Esophagus (tissue), 2 donors: ENCODE results near the gene HYAL1. TPM values are rescaled to one million over a fixed set of nuclear protein-coding genes. Genes with fewer than 3 reads are reported as not detected.
A peak's percentile ranks its signal among the peaks of the same experiment; 100 is the strongest.

Experiments used
- H3K27ac ChIP-seq, 2 donors: one replicate each; pipeline ENCODE4 v1.5.1; 2013; ENCODE audit warnings: low read depth in 2 of 2, mild to moderate bottlenecking in 2 of 2, inconsistent platforms in 1 of 2, low read length in 1 of 2, moderate library complexity in 1 of 2
- H3K27me3 ChIP-seq, 2 donors: one replicate each; pipeline ENCODE4 v1.6.1; 2013; ENCODE audit warnings: low read length in 2 of 2, control low read depth in 1 of 2, mild to moderate bottlenecking in 1 of 2; ENCODE audit not compliant: insufficient read depth in 2 of 2, control insufficient read depth in 1 of 2
- H3K36me3 ChIP-seq, 2 donors: one replicate each; pipeline ENCODE4 v1.6.1; 2013; ENCODE audit warnings: low read length in 1 of 2; ENCODE audit not compliant: control insufficient read depth in 2 of 2, insufficient read depth in 2 of 2
- H3K4me1 ChIP-seq, 2 donors: one replicate each; pipeline ENCODE4 v1.6.1; 2013; ENCODE audit warnings: low read length in 1 of 2; ENCODE audit not compliant: control insufficient read depth in 2 of 2, insufficient read depth in 2 of 2
- H3K4me3 ChIP-seq, 2 donors: one replicate each; pipeline ENCODE4 v1.5.1; 2013; ENCODE audit warnings: low read length in 2 of 2, mild to moderate bottlenecking in 2 of 2, low read depth in 1 of 2, moderate library complexity in 1 of 2
- H3K9me3 ChIP-seq, 2 donors: one replicate each; pipeline ENCODE4 v1.6.1; 2013; ENCODE audit warnings: mild to moderate bottlenecking in 2 of 2, low read depth in 1 of 2, low read length in 1 of 2, moderate library complexity in 1 of 2; ENCODE audit not compliant: control insufficient read depth in 2 of 2, insufficient read depth in 1 of 2
- WGBS, 2 donors: extraction: QIAGEN DNeasy Blood & Tissue Kit; methylation state at CpG; one replicate each; pipeline ENCODE4 v1.1.7; 2013; 5-methylcytosine and 5-hydroxymethylcytosine counted together
- polyA plus RNA-seq, 2 donors: library from polyadenylated mRNA; stranded (reverse); fragments of 200-250 nt; gene quantifications; one replicate each; pipeline ENCODE4 v1.2.3, GENCODE V29; 2013
- donor health status: healthy with polysubstance abuse.
- donor health status: Bipolar disorder and iron deficiency.

Gene HYAL1
- polyA plus RNA-seq, 2 donors = 3.2 to 4.2 TPM

- peaks cover 0 to 4% of the 10 kb centered on the region in 2 donors for H3K36me3 ChIP-seq
- H3K4me1 ChIP-seq = peaks cover 5 to 28% of the 10 kb centered on the region in 2 donors
- H3K4me3 ChIP-seq = no peak overlapping the region
- H3K27me3 ChIP-seq = no peaks in the 10 kb centered on the region
- no peak overlapping the region for H3K27ac ChIP-seq
- H3K9me3 ChIP-seq = no peaks in the 10 kb centered on the region
- 80 to 88% methylated on average over 2 of the region's 2 CpGs for WGBS, 2 donors
These were observed 6.0 kb downstream of the HYAL1 start for GRCh38 chr3:50297384-50297775.

GRCh38 chr3:50296721-50297383 lies 6.5 kb downstream of the HYAL1 start:
- Histone ChIP-seq H3K27ac (no peak overlapping the region), H3K36me3 (peaks cover 0 to 4% of the 10 kb centered on the region in 2 donors), H3K27me3 (no peaks in the 10 kb centered on the region), H3K9me3 (no peaks in the 10 kb centered on the region), H3K4me1 (peaks cover 2 to 26% of the 10 kb centered on the region in 2 donors), H3K4me3 (no peak overlapping the region)
- 93 to 94% methylated on average over 17 to 18 of the region's 18 CpGs for WGBS, 2 donors

DNA sequence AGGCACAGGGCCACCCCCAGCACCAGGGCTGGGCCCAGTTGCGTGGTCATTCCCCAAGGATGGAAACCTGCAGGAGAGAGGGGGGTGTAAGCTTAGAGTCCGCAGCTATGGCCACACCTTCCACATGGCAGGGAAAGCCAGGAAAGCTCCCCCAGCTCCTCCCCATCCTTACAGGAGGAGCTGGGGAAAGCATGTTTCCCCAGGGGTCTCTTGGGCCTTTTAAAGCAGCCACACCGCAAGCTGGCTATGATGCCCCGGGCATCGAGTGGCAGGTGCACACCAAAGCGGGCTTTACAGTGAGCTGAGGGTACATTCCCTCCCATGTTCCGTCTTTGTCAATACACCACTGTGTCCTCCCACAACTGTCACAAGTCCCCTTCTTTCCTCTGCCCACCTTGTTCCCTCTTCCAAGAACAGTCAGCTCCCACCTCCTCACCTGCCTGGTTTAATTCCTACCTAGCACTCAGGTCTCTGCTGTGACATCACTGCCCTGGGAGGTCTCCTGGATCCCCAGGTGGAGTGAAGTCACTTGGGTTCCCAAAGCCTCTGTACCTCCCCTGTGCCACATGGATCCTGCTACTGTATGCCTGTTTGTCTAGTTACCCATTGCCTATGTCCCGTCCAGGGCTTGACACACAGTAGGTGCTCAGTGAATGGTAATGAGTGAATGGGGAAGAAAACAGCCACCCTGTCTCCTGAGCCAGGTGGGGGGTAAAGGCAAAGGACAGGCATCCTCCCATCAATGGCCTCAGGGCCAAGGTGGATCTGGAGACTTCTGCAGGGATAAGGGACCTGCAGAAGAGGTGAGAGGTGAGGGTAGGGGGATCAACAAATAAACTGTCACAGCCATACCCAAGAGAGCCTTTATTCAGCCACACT lies 7.6 kb downstream of the HYAL1 start:
- Histone ChIP-seq H3K9me3 (no peaks in the 10 kb centered on the region), H3K4me3 (no peak overlapping the region), H3K36me3 (peaks cover 0 to 4% of the 10 kb centered on the region in 2 donors), H3K27me3 (no peaks in the 10 kb centered on the region), H3K27ac (no peak overlapping the region), H3K4me1 (peaks cover 2 to 31% of the 10 kb centered on the region in 2 donors)
- WGBS, 2 donors = 86% methylated on average over 8 of the region's 8 CpGs

DNA sequence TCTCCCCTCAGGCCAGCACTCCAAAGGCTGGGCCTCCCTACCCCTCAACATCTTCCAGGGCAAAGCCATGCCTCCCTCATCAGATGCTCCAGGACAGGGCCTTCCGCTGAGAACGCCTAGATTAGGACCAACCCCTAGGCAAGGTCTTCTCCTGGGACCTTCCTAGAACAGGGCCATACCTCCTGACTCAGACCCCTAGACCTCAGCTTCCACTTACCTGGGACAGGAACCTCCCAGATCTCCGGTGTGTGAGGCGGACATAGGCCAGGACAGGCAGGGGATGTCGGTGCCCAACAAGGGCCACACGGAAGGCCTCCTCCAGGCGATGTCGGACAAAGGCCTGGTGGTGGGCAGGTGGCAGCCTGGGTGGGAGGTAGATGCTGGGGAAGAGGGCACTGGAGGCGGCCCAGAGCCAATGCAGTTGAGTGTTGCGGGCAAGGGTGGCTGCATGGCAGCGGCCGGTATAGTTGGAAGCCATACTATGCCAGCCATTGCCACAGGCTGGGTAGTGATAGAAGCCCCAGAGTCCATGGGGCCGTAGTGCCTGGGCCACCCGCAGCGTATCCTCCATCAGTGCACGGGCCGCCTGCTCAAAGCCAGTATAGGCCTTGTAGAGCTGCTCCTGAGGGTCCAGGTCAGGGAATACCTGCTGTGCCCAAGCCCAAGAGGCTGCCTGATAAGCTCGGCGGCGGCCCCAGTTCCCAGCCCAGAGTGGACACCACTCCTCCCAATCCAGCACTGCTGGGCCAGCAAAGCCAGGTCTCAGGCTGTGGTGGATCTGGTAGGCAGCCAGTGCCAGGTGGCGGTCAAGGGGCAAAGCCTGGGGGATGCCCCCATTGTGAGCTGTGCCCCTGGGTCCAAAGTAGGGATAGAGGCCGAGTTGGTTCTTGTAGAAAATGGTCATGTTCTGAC lies 8.6 kb downstream of the HYAL1 start:
- Histone ChIP-seq H3K27ac (no peak overlapping the region), H3K4me3 (no peak overlapping the region), H3K9me3 (no peaks in the 10 kb centered on the region), H3K36me3 (peaks cover 4 to 11% of the 10 kb centered on the region in 2 donors), H3K4me1 (peaks cover 2 to 22% of the 10 kb centered on the region in 2 donors), H3K27me3 (no peaks in the 10 kb centered on the region)
- 92 to 94% methylated on average over 22 of the region's 22 CpGs for WGBS, 2 donors

DNA sequence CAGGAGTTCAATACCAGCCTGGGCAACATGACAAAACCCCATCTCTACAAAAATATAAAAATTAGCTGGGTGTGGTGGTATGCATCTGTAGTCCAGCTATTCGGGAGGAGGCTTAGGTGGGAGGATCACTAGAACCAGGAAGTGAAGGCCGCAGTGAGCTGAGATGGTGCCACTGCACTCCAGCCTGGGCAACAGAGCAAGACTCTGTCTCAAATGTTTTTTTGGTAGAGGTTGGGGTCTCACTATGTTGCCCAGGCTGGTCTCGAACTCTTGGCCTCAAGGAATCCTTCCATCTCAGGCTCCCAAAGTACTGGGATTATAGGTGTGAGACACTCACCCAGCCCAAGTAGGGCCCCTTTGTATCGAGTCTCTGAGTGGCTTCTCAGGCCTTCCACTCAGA lies 9.3 kb downstream of the HYAL1 start:
- no peaks in the 10 kb centered on the region for H3K27me3 ChIP-seq
- no peaks in the 10 kb centered on the region for H3K9me3 ChIP-seq
- 86 to 92% methylated on average over 4 of the region's 4 CpGs for WGBS, 2 donors
- H3K4me1 ChIP-seq = peaks cover 2 to 22% of the 10 kb centered on the region in 2 donors
- H3K4me3 ChIP-seq = no peak overlapping the region
- no peak overlapping the region for H3K27ac ChIP-seq
- H3K36me3 ChIP-seq = peaks cover 8 to 17% of the 10 kb centered on the region in 2 donors

DNA sequence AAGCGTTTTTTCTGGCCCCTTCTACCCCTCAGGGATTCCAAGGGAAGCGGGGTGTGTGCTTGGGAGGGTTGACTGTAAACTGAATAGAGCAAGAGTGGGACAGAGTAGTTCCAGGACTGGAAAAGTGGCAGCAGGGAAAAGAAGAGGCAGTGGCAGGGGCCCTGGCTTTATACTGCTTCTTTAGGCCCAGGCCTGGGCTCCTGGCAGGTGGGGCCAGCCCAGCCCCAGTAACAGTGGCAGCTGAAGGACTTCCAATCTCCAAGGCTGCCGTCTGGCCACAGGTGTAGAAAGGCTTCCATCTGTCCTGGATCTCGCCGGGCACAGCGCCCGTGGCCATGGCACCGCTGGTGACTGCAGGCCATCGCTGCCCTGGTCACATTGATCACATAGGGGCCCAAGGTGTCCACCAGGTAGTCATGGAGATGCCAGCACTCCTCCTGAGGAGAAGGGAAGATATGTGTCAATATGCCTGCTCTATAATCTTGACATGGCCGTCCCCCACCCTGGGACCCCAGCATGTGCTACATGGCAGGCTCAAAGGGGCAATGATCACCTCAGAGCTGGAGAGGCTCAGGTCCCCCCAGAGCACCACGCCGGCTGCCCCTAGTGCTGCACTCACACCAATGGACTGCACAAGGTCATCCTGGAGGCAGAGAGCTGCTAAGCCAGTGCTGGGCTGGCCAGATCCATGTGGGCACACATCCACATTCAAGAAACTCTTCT lies 10.1 kb downstream of the HYAL1 start:
- Histone ChIP-seq H3K4me3 (no peak overlapping the region), H3K27ac (peak overlapping the region; percentile 85 to 92), H3K4me1 (peaks cover 2 to 18% of the 10 kb centered on the region in 2 donors), H3K36me3 (peaks cover 14 to 26% of the 10 kb centered on the region in 2 donors), H3K9me3 (no peaks in the 10 kb centered on the region), H3K27me3 (no peaks in the 10 kb centered on the region)
- WGBS, 2 donors = 71 to 77% methylated on average over 12 of the region's 12 CpGs

DNA sequence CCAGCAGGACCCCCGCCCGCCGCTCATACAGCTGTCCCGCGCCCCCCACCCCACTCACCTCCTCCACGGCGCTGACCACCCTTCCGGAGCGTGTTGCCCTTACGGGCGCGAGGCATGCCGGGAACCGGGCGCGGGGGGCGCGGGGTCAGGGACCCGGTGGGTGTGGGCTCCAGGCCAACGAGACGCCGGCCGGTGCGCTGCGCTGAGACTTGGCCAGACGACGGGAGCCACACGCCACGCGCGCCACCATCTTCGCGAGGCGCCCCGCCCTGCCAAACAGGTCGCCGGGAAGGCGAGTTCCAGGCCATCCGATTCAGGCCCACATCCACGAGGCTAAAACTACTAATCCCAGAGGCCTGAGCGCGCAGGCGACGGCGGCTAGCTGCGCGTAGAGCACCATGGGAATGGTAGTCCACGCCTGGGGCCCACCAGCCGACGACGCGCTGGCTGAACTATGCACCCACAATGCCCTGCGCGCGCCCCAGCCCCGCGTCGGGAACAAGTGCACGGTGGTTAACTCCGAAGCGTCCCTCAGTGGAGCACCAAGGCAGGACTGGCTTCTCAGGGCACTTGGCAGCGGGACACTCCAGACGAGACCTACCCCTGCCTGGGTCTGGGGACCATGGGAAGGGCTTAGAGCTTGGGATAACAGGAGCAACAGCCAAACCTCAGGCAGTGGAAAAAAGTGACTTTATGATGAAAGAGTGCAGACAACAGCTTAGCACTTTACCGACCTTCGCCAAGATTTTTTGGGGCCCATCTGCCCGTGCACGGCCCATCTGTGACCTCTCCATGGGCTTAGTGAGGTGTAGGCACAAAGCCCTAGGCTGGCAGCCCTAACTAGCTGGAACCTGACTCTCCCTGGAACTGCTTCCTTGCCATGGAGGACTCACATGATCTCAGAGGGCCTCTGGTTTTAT lies 11.0 kb downstream of the HYAL1 start, which contains the start of gene IFRD2:
Gene IFRD2, minus strand, starts transcription at position 271 of the 920 bp plus-strand sequence. Its CDS starts 155 bp downstream, at position 116.
- peak within 1 kb of the TSS; percentile 88 to 95 for H3K4me3 ChIP-seq
- H3K9me3 ChIP-seq = no peaks in the 10 kb centered on the region
- peak within 1 kb of the TSS; percentile 85 to 92 for H3K27ac ChIP-seq
- no peaks in the 10 kb centered on the region for H3K27me3 ChIP-seq
- peaks cover 2 to 18% of the 10 kb centered on the region in 2 donors for H3K4me1 ChIP-seq
- H3K36me3 ChIP-seq = peaks cover 14 to 32% of the 10 kb centered on the region in 2 donors
- WGBS, 2 donors = 1% methylated on average over 66 to 67 of the region's 67 CpGs

DNA sequence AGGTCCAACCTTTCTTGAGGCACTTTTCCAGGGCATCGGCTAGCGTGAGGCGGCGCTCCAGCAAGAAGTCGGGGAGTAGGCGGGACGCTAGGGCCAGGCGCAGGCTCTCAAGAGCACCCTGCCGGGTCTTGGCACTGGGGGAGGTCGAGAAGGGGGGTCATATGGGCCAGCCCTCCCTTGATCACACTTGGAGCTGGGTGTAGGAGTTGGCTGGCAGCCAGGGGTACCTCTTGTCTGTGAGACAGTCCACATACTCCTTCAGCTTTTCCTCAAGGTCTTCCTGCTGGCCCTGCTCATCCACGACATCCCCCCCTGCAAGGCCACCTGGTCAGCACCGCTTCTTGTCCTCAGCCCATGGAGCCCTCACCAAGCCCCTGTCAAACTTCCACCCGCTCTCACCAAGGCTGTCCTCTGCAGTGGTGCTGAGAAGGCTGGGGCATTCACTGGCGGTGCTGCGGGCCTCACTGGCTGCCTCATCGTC lies 13.2 kb downstream of the HYAL1 start:
- no peaks in the 10 kb centered on the region for H3K27me3 ChIP-seq
- WGBS, 2 donors = 85 to 91% methylated on average over 16 of the region's 16 CpGs
- H3K4me1 ChIP-seq = peaks cover 2 to 18% of the 10 kb centered on the region in 2 donors
- H3K36me3 ChIP-seq = peaks cover 19 to 37% of the 10 kb centered on the region in 2 donors
- H3K9me3 ChIP-seq = no peaks in the 10 kb centered on the region
- no peak overlapping the region for H3K27ac ChIP-seq
- no peak overlapping the region for H3K4me3 ChIP-seq
